BJ (cell line): ENCODE results near the gene ZNF621. TPM values are rescaled to one million over a fixed set of nuclear protein-coding genes. Genes with fewer than 3 reads are reported as not detected.

ENCODE experiments used
- polyA plus RNA-seq: library from polyadenylated mRNA; depleted of rRNA; stranded (reverse); fragments of >200 nt; gene quantifications from 2 replicates; pipeline ENCODE4 v1.2.3, GENCODE V29; 2011; rRNA removed
- small RNA-seq: library from RNA; depleted of rRNA; stranded (forward); fragments of <200 nt; gene quantifications from one replicate; pipeline ENCODE3, GENCODE V24; 2012; ENCODE audit warnings: low replicate concordance, low read depth; ENCODE audit not compliant: insufficient read length

The ZNF621 gene
- polyA plus RNA-seq, 1 experiment, result 13.2 TPM

Small RNAs within 50 kb of the gene (small RNA-seq; reads per million reads assigned to genes)
- gene RNU5B-2P, result not detected

Other genes with a start within 250 kb of the ZNF621 start
- 18.6 and 38.9 TPM in 2 replicates for gene EIF1B, start 215.3 kb upstream of the ZNF621 start, polyA plus RNA-seq
- gene ENTPD3, start 137.8 kb upstream of the ZNF621 start, polyA plus RNA-seq, result 0.07 TPM in 1 of 2 replicates, not detected in the other
- gene RPL14, start 67.6 kb upstream of the ZNF621 start, polyA plus RNA-seq, result 437 and 635 TPM in 2 replicates
- gene ZNF619, start 47.8 kb upstream of the ZNF621 start, polyA plus RNA-seq, result 3.0 and 4.3 TPM in 2 replicates
- 0.27 and 0.37 TPM in 2 replicates for gene ZNF620, start 18.9 kb upstream of the ZNF621 start, polyA plus RNA-seq